Fibroblast of lung (primary cell): ENCODE measurements around the gene CCR2.

Source experiments
- EZH2 ChIP-seq: IDR thresholded peaks from 2 replicates; pipeline ENCODE4 v1.5.1; 2012; ENCODE audit warnings: low read length, control low read depth, mild to moderate bottlenecking; ENCODE audit errors: missing control alignments
- TF ChIP-seq, protein P1 (sequence below), 2 donors: IDR thresholded peaks in 1 of 2; conservative IDR thresholded peaks in 1 of 2; 1 replicate in 1 of 2; 2 replicates in 1 of 2; pipeline ENCODE4 v1.5.1; 2011 to 2012; ENCODE audit warnings: low read length in 2 of 2, control low read depth in 1 of 2, inconsistent platforms in 1 of 2, low read depth in 1 of 2, mild to moderate bottlenecking in 1 of 2

DNA sequence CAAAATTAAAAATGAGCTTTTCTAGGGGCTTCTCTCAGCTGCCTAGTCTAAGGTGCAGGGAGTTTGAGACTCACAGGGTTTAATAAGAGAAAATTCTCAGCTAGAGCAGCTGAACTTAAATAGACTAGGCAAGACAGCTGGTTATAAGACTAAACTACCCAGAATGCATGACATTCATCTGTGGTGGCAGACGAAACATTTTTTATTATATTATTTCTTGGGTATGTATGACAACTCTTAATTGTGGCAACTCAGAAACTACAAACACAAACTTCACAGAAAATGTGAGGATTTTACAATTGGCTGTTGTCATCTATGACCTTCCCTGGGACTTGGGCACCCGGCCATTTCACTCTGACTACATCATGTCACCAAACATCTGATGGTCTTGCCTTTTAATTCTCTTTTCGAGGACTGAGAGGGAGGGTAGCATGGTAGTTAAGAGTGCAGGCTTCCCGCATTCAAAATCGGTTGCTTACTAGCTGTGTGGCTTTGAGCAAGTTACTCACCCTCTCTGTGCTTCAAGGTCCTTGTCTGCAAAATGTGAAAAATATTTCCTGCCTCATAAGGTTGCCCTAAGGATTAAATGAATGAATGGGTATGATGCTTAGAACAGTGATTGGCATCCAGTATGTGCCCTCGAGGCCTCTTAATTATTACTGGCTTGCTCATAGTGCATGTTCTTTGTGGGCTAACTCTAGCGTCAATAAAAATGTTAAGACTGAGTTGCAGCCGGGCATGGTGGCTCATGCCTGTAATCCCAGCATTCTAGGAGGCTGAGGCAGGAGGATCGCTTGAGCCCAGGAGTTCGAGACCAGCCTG is 17.8 kb downstream of the CCR2 start:
- TF ChIP-seq, protein P1, sequence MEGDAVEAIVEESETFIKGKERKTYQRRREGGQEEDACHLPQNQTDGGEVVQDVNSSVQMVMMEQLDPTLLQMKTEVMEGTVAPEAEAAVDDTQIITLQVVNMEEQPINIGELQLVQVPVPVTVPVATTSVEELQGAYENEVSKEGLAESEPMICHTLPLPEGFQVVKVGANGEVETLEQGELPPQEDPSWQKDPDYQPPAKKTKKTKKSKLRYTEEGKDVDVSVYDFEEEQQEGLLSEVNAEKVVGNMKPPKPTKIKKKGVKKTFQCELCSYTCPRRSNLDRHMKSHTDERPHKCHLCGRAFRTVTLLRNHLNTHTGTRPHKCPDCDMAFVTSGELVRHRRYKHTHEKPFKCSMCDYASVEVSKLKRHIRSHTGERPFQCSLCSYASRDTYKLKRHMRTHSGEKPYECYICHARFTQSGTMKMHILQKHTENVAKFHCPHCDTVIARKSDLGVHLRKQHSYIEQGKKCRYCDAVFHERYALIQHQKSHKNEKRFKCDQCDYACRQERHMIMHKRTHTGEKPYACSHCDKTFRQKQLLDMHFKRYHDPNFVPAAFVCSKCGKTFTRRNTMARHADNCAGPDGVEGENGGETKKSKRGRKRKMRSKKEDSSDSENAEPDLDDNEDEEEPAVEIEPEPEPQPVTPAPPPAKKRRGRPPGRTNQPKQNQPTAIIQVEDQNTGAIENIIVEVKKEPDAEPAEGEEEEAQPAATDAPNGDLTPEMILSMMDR (conservative IDR thresholded peaks at IDR 0.05 in 1 of 2, IDR thresholded peaks at IDR 0.05 in 1 of 2; ENCODE audit: low read depth in 1 of 2, low read length in 2 of 2) = no peak
- TF ChIP-seq EZH2 = no peak
